ENCODE measurements around the gene STX8. TPM values are rescaled to one million over a fixed set of nuclear protein-coding genes. Genes with fewer than 3 reads are reported as not detected.
A peak's percentile ranks its signal among the peaks of the same experiment; 100 is the strongest.

Gene STX8
- total and polyA plus RNA-seq, 9 of the 15 experiments (the other 6 are each of a cell fraction or from before 2014, with no cell fraction given) = 14.6 to 42.5 (median 22.1) TPM

- WGBS (ENCODE audit: insufficient coverage, low coverage, missing lambda C conversion rate) = 3% methylated on average over 6 of the region's 8 CpGs
Observed at GRCh38 chr17:9279893-9280292, 295.7 kb downstream of the STX8 start.

GRCh38 chr17:9274973-9275372, 300.6 kb downstream of the STX8 start:
- H3K27ac ChIP-seq (ENCODE audit: extremely low read depth, low read depth, low read length) = no peak overlapping the region
- H4K20me1 ChIP-seq (replicated peaks; ENCODE audit: control insufficient read depth, insufficient read depth, low read length) = no peaks in the 10 kb centered on the region
- intact Hi-C loops (cut with micrococcal nuclease) = no loop called here
- H2AFZ ChIP-seq (ENCODE audit: low read depth, low read length) = no peak overlapping the region
- no peaks in the 10 kb centered on the region for H3K36me3 ChIP-seq (ENCODE audit: control insufficient read depth, insufficient read depth, low read length)
- H3K79me2 ChIP-seq (ENCODE audit: control insufficient read depth, insufficient read depth, low read length) = no peaks in the 10 kb centered on the region
- no peaks in the 10 kb centered on the region for H3K9me3 ChIP-seq (replicated peaks; ENCODE audit: control insufficient read depth, insufficient read depth, low read depth, low read length)
- DNase-seq (ENCODE audit: extremely low read depth in 1 of 4, low spot score in 3 of 4) (no peak), FAIRE-seq (no peak), ATAC-seq (no peak)
- TF ChIP-seq STAT5A (IDR thresholded peaks at IDR 0.05; ENCODE audit: borderline replicate concordance, low read length) (no peak), ATF3 (IDR thresholded peaks at IDR 0.05) (peak; percentile 18; the same call in 1 of the 2 replicates), ATF3 (CRISPR knock-in tag; conservative IDR thresholded peaks at IDR 0.05) (no peak)
- ChIA-PET POLR2A (interaction anchor here (0.7 kb wide), 1 partner anchor 64 kb away, joined by 3 read pairs; no protein-coding TSS in a partner anchor), CTCF (ENCODE audit: low intra/inter-chr PET ratio) (no interaction called here)
- H3K4me3 ChIP-seq = no peak overlapping the region
- no TSS peak for BruUV-seq (replicated peaks)
- no peak overlapping the region for H3K4me2 ChIP-seq (ENCODE audit: insufficient read depth, low read length)
- H3K4me1 ChIP-seq (replicated peaks in 1 of 2; ENCODE audit: control insufficient read depth in 2 of 2, insufficient read depth in 2 of 2, low read length in 2 of 2) = no peaks in the 10 kb centered on the region
- in situ Hi-C loops (cut with MboI) = no loop called here
- 5% methylated on average over 6 of the region's 9 CpGs for WGBS (ENCODE audit: insufficient coverage, low coverage, missing lambda C conversion rate)
- H3K9ac ChIP-seq (ENCODE audit: insufficient read depth in 1 of 2, low read depth in 2 of 2, low read length in 2 of 2) = no peak overlapping the region
- peaks cover 0 to 17% of the 10 kb centered on the region in 2 experiments; a peak in 2 of 5 replicates for H3K27me3 ChIP-seq (ENCODE audit: control insufficient read depth in 2 of 2, insufficient read depth in 2 of 2, low read length in 2 of 2)
- H3K9me1 ChIP-seq (ENCODE audit: control insufficient read depth, insufficient read depth, low read length) = no peaks in the 10 kb centered on the region

More at GRCh38 chr17:9279893-9280292, 295.7 kb downstream of the STX8 start:
- BruUV-seq (replicated peaks) = no TSS peak
- ATAC-seq (no peak), DNase-seq (ENCODE audit: extremely low read depth in 1 of 4, low spot score in 3 of 4) (no peak), FAIRE-seq (no peak)
- Histone ChIP-seq H3K4me1 (replicated peaks in 1 of 2; ENCODE audit: control insufficient read depth in 2 of 2, insufficient read depth in 2 of 2, low read length in 2 of 2) (no peaks in the 10 kb centered on the region), H3K4me2 (ENCODE audit: insufficient read depth, low read length) (no peak overlapping the region), H3K27me3 (ENCODE audit: control insufficient read depth in 2 of 2, insufficient read depth in 2 of 2, low read length in 2 of 2) (0 out of 5 replicates have a peak, but pooled peaks cover 0 to 5% of the 10 kb centered on the region in 2 experiments), H3K27ac (ENCODE audit: extremely low read depth, low read depth, low read length) (no peak overlapping the region), H3K36me3 (ENCODE audit: control insufficient read depth, insufficient read depth, low read length) (no peaks in the 10 kb centered on the region), H2AFZ (ENCODE audit: low read depth, low read length) (no peak overlapping the region), H3K9me1 (ENCODE audit: control insufficient read depth, insufficient read depth, low read length) (no peaks in the 10 kb centered on the region), H3K9me3 (replicated peaks; ENCODE audit: control insufficient read depth, insufficient read depth, low read depth, low read length) (no peaks in the 10 kb centered on the region), H3K79me2 (ENCODE audit: control insufficient read depth, insufficient read depth, low read length) (no peaks in the 10 kb centered on the region), H3K4me3 (no peak overlapping the region), H3K9ac (ENCODE audit: insufficient read depth in 1 of 2, low read depth in 2 of 2, low read length in 2 of 2) (no peak overlapping the region), H4K20me1 (replicated peaks; ENCODE audit: control insufficient read depth, insufficient read depth, low read length) (no peaks in the 10 kb centered on the region)
- in situ Hi-C loops (cut with MboI) (no loop called here), intact Hi-C loops (cut with micrococcal nuclease) (no loop called here)
- ChIA-PET CTCF (ENCODE audit: low intra/inter-chr PET ratio) (no interaction called here), POLR2A (no interaction called here)
- TF ChIP-seq ZBTB43 (CRISPR knock-in tag; IDR thresholded peaks at IDR 0.05) (no peak), NR1H2 (CRISPR knock-in tag; IDR thresholded peaks at IDR 0.05) (no peak), ZNF589 (CRISPR knock-in tag; IDR thresholded peaks at IDR 0.05; ENCODE audit: low read depth) (no peak), ZNF274 (IDR thresholded peaks at IDR 0.05; ENCODE audit: borderline replicate concordance, low read depth, low read length) (no peak), TEAD1 (CRISPR knock-in tag; IDR thresholded peaks at IDR 0.05) (no peak)
